ENCODE results near the gene SLC10A7.

The SLC10A7 gene

DNA sequence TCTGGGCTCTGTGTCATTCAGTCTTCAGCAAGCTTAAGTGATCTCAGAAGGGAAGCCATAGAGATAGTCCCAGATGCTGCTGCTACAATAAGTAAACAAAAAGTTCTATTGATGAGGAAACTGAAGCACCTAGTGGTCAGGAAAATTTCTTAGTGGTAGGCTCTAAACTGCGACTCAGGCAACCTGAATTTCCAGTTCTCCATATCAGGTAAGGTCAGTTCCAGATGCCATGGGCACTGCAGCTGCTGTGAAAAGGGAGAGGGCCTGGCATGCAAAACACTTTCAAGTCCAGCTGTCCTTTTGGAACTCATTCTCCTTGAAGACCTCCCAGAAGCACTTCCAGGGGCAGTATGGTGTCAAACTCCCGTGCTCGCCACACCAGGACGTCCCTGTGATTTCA, 261.2 kb downstream of the SLC10A7 start:
- ATAC-seq = no peak

DNA sequence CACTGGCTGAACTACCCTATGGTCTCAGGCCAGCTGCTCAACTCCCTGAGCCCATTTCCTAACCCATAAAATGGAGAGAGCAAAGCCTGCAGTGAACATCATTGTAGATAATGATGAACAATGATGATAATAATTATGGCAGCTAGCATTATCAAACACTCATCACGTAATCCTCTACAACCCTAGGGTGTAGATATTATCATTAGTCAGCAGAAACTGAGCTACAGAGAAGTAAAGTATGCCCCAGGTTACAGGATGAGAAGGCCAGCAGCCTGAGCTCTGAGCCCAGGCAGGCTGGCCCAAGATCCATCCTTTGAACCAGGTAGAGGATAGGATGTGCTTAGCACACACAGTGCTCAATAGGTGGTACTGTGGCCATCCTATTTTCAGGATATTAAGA, 264.2 kb downstream of the SLC10A7 start:
- TF ChIP-seq RARB (CRISPR knock-in tag; IDR thresholded peaks at IDR 0.05) = no peak
- no peak for TF ChIP-seq ESRRG (CRISPR knock-in tag; IDR thresholded peaks at IDR 0.05)
- no peak for TF ChIP-seq ZNF70 (CRISPR knock-in tag; IDR thresholded peaks at IDR 0.05)
- no peak for TF ChIP-seq ZFP30 (CRISPR knock-in tag; IDR thresholded peaks at IDR 0.05)
- no peak for ATAC-seq

More for the DNA sequence above, 261.2 kb downstream of the SLC10A7 start:
- TF ChIP-seq OSR1 (CRISPR knock-in tag; IDR thresholded peaks at IDR 0.05) (no peak), BACH2 (CRISPR knock-in tag; IDR thresholded peaks at IDR 0.05; ENCODE audit: borderline replicate concordance) (no peak), ZNF8 (CRISPR knock-in tag; IDR thresholded peaks at IDR 0.05) (no peak), RARB (CRISPR knock-in tag; IDR thresholded peaks at IDR 0.05) (no peak), SNAI2 (CRISPR knock-in tag; IDR thresholded peaks at IDR 0.05) (no peak), ZNF565 (CRISPR knock-in tag; conservative IDR thresholded peaks at IDR 0.05; ENCODE audit: low read depth) (no peak), ZC3H10 (CRISPR knock-in tag; IDR thresholded peaks at IDR 0.05) (no peak), GLIS3 (CRISPR knock-in tag; IDR thresholded peaks at IDR 0.05) (no peak), TCF4 (CRISPR knock-in tag; IDR thresholded peaks at IDR 0.05; ENCODE audit: borderline replicate concordance) (no peak), ESRRG (CRISPR knock-in tag; IDR thresholded peaks at IDR 0.05) (no peak)
- TF ChIP-seq, protein P1, sequence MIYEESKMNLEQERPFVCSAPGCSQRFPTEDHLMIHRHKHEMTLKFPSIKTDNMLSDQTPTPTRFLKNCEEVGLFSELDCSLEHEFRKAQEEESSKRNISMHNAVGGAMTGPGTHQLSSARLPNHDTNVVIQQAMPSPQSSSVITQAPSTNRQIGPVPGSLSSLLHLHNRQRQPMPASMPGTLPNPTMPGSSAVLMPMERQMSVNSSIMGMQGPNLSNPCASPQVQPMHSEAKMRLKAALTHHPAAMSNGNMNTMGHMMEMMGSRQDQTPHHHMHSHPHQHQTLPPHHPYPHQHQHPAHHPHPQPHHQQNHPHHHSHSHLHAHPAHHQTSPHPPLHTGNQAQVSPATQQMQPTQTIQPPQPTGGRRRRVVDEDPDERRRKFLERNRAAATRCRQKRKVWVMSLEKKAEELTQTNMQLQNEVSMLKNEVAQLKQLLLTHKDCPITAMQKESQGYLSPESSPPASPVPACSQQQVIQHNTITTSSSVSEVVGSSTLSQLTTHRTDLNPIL (CRISPR knock-in tag; IDR thresholded peaks at IDR 0.05; ENCODE audit: low read depth) = no peak
- TF ChIP-seq, protein P2, sequence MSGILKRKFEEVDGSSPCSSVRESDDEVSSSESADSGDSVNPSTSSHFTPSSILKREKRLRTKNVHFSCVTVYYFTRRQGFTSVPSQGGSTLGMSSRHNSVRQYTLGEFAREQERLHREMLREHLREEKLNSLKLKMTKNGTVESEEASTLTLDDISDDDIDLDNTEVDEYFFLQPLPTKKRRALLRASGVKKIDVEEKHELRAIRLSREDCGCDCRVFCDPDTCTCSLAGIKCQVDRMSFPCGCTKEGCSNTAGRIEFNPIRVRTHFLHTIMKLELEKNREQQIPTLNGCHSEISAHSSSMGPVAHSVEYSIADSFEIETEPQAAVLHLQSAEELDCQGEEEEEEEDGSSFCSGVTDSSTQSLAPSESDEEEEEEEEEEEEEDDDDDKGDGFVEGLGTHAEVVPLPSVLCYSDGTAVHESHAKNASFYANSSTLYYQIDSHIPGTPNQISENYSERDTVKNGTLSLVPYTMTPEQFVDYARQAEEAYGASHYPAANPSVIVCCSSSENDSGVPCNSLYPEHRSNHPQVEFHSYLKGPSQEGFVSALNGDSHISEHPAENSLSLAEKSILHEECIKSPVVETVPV (CRISPR knock-in tag; IDR thresholded peaks at IDR 0.05) = no peak

DNA sequence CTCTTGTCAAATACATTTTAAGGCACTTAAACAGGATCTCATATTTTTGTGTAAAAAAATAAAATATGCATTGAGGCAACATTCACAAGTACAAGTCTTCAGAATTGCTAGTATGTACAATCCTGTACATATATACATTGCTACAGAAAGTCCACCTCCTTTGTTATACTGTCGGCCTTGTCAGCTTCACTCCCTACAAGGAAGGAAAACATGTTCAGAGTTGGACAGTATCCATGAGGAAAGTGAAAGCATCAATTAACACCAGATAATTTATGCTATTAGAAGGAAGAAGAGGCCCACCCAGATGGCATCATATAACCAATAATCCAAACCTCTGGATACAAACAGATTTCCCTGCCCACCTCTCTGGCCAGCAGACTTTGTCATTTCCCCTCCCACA, 265.4 kb downstream of the SLC10A7 start:
- peak; percentile 26; the same call in 2 of the 3 replicates for ATAC-seq
- TF ChIP-seq ZNF8 (CRISPR knock-in tag; IDR thresholded peaks at IDR 0.05) (no peak), ZNF565 (CRISPR knock-in tag; conservative IDR thresholded peaks at IDR 0.05; ENCODE audit: low read depth) (no peak), ARNTL (CRISPR knock-in tag; IDR thresholded peaks at IDR 0.05; ENCODE audit: borderline replicate concordance, low read depth) (no peak), ZC3H10 (CRISPR knock-in tag; IDR thresholded peaks at IDR 0.05) (no peak), SNAI2 (CRISPR knock-in tag; IDR thresholded peaks at IDR 0.05) (no peak), BACH2 (CRISPR knock-in tag; IDR thresholded peaks at IDR 0.05; ENCODE audit: borderline replicate concordance) (no peak)
- TF ChIP-seq, protein P3, sequence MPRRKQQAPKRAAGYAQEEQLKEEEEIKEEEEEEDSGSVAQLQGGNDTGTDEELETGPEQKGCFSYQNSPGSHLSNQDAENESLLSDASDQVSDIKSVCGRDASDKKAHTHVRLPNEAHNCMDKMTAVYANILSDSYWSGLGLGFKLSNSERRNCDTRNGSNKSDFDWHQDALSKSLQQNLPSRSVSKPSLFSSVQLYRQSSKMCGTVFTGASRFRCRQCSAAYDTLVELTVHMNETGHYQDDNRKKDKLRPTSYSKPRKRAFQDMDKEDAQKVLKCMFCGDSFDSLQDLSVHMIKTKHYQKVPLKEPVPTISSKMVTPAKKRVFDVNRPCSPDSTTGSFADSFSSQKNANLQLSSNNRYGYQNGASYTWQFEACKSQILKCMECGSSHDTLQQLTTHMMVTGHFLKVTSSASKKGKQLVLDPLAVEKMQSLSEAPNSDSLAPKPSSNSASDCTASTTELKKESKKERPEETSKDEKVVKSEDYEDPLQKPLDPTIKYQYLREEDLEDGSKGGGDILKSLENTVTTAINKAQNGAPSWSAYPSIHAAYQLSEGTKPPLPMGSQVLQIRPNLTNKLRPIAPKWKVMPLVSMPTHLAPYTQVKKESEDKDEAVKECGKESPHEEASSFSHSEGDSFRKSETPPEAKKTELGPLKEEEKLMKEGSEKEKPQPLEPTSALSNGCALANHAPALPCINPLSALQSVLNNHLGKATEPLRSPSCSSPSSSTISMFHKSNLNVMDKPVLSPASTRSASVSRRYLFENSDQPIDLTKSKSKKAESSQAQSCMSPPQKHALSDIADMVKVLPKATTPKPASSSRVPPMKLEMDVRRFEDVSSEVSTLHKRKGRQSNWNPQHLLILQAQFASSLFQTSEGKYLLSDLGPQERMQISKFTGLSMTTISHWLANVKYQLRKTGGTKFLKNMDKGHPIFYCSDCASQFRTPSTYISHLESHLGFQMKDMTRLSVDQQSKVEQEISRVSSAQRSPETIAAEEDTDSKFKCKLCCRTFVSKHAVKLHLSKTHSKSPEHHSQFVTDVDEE (CRISPR knock-in tag; IDR thresholded peaks at IDR 0.05) = no peak
- TF ChIP-seq, protein P1 (CRISPR knock-in tag; IDR thresholded peaks at IDR 0.05; ENCODE audit: low read depth) = no peak

DNA sequence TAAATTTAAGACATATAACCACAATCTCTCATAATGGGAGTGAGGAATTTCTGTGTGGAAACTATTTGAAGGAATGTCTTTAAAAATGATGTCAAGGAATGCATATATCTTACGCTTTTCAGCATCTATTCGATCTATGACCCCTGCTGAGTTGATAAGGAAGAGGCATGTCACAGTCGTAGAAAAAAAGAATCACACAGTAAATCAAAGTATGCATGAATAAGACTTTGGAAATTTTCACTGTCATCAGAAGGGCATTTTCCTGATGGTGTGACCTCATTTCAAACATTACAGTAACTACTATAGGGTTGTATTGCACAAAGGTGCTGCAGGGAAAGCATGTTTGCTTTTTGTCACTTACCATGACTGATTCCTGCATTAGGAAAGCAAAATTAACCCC, 265.9 kb downstream of the SLC10A7 start:
- ATAC-seq = peak; percentile 84
- TF ChIP-seq ZNF8 (CRISPR knock-in tag; IDR thresholded peaks at IDR 0.05) (no peak), ZC3H10 (CRISPR knock-in tag; IDR thresholded peaks at IDR 0.05) (no peak), PPARA (CRISPR knock-in tag; IDR thresholded peaks at IDR 0.05; ENCODE audit: borderline replicate concordance) (no peak), ESRRG (CRISPR knock-in tag; IDR thresholded peaks at IDR 0.05) (no peak), OSR1 (CRISPR knock-in tag; IDR thresholded peaks at IDR 0.05) (no peak), GLIS3 (CRISPR knock-in tag; IDR thresholded peaks at IDR 0.05) (no peak), TCF4 (CRISPR knock-in tag; IDR thresholded peaks at IDR 0.05; ENCODE audit: borderline replicate concordance) (no peak), TOX (CRISPR knock-in tag; IDR thresholded peaks at IDR 0.05; ENCODE audit: borderline replicate concordance) (peak; percentile 87; the same call in 1 of the 2 replicates), ARNTL (CRISPR knock-in tag; IDR thresholded peaks at IDR 0.05; ENCODE audit: borderline replicate concordance, low read depth) (no peak), RARB (CRISPR knock-in tag; IDR thresholded peaks at IDR 0.05) (no peak), ZFP3 (CRISPR knock-in tag; IDR thresholded peaks at IDR 0.05) (no peak), ISL1 (CRISPR knock-in tag; IDR thresholded peaks at IDR 0.05) (peak; percentile 86)
- TF ChIP-seq, protein P2 (CRISPR knock-in tag; IDR thresholded peaks at IDR 0.05) = no peak
- TF ChIP-seq, protein P4, sequence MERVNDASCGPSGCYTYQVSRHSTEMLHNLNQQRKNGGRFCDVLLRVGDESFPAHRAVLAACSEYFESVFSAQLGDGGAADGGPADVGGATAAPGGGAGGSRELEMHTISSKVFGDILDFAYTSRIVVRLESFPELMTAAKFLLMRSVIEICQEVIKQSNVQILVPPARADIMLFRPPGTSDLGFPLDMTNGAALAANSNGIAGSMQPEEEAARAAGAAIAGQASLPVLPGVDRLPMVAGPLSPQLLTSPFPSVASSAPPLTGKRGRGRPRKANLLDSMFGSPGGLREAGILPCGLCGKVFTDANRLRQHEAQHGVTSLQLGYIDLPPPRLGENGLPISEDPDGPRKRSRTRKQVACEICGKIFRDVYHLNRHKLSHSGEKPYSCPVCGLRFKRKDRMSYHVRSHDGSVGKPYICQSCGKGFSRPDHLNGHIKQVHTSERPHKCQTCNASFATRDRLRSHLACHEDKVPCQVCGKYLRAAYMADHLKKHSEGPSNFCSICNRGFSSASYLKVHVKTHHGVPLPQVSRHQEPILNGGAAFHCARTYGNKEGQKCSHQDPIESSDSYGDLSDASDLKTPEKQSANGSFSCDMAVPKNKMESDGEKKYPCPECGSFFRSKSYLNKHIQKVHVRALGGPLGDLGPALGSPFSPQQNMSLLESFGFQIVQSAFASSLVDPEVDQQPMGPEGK (CRISPR knock-in tag; IDR thresholded peaks at IDR 0.05; ENCODE audit: borderline replicate concordance) = peak; percentile 56; the same call in 1 of the 2 replicates
- TF ChIP-seq, protein P1 (CRISPR knock-in tag; IDR thresholded peaks at IDR 0.05; ENCODE audit: low read depth) = peak; percentile 71; the same call in 1 of the 2 replicates
